ENCODE data around the gene TINAG.
"Not testable (repeated sequence)": the region's sequence is repeated elsewhere in the genome, so short reads cannot be mapped to it uniquely, and the experiment has no call there.

TINAG gene

GRCh38 chr6:54288474-54288873, 19.8 kb upstream of the TINAG start:
- H3K4me3 Mint-ChIP-seq = no peak overlapping the region
- no peak for ATAC-seq (replicated peaks)
- no peak overlapping the region for H3K27ac Mint-ChIP-seq
- H3K4me1 Mint-ChIP-seq (ENCODE audit: low read depth in 2 of 2) = no peaks in the 10 kb centered on the region
- H3K9me3 Mint-ChIP-seq = peaks cover 28 to 33% of the 10 kb centered on the region in 2 donors
- no peaks in the 10 kb centered on the region for H3K27me3 Mint-ChIP-seq
- no peak for DNase-seq
- no peaks in the 10 kb centered on the region for H3K36me3 Mint-ChIP-seq (ENCODE audit: insufficient read depth)

- DNase-seq = no peak
- no peak overlapping the region for H3K27ac Mint-ChIP-seq
- H3K4me1 Mint-ChIP-seq (ENCODE audit: low read depth in 2 of 2) = no peaks in the 10 kb centered on the region
- H3K27me3 Mint-ChIP-seq = no peaks in the 10 kb centered on the region
- H3K4me3 Mint-ChIP-seq = no peak overlapping the region
- H3K9me3 Mint-ChIP-seq = peaks cover 30 to 35% of the 10 kb centered on the region in 2 donors
- no peak for ATAC-seq (replicated peaks)
- no peaks in the 10 kb centered on the region for H3K36me3 Mint-ChIP-seq (ENCODE audit: insufficient read depth)
These were observed 18.8 kb upstream of the TINAG start for GRCh38 chr6:54289426-54289825.

GRCh38 chr6:54291146-54291545, 17.1 kb upstream of the TINAG start:
- no peaks in the 10 kb centered on the region for H3K36me3 Mint-ChIP-seq (ENCODE audit: insufficient read depth)
- H3K27me3 Mint-ChIP-seq = no peaks in the 10 kb centered on the region
- no peak overlapping the region for H3K4me3 Mint-ChIP-seq
- ATAC-seq (replicated peaks) = no peak
- no peak overlapping the region for H3K27ac Mint-ChIP-seq
- H3K9me3 Mint-ChIP-seq = peaks cover 29 to 32% of the 10 kb centered on the region in 2 donors
- DNase-seq = no peak
- no peaks in the 10 kb centered on the region for H3K4me1 Mint-ChIP-seq (ENCODE audit: low read depth in 2 of 2)

GRCh38 chr6:54291738-54292137, 16.5 kb upstream of the TINAG start:
- DNase-seq (no peak), ATAC-seq (replicated peaks) (no peak)
- H3K4me3 Mint-ChIP-seq = no peak overlapping the region
- H3K27ac Mint-ChIP-seq = no peak overlapping the region
- H3K36me3 Mint-ChIP-seq (ENCODE audit: insufficient read depth) = no peaks in the 10 kb centered on the region
- no peaks in the 10 kb centered on the region for H3K27me3 Mint-ChIP-seq
- H3K4me1 Mint-ChIP-seq (ENCODE audit: low read depth in 2 of 2) = no peaks in the 10 kb centered on the region
- H3K9me3 Mint-ChIP-seq = peaks cover 29 to 32% of the 10 kb centered on the region in 2 donors

GRCh38 chr6:54294965-54295532, 13.2 kb upstream of the TINAG start:
- ATAC-seq (replicated peaks) (no peak), DNase-seq (no peak)
- Mint-ChIP-seq H3K9me3 (peaks cover 11 to 13% of the 10 kb centered on the region in 2 donors), H3K27me3 (no peaks in the 10 kb centered on the region), H3K27ac (no peak overlapping the region), H3K4me1 (ENCODE audit: low read depth in 2 of 2) (no peaks in the 10 kb centered on the region), H3K36me3 (ENCODE audit: insufficient read depth) (no peaks in the 10 kb centered on the region), H3K4me3 (no peak overlapping the region)

- ATAC-seq (replicated peaks) = no peak
- no peak for DNase-seq
- Mint-ChIP-seq H3K9me3 (no peaks in the 10 kb centered on the region), H3K4me1 (ENCODE audit: low read depth in 2 of 2) (no peaks in the 10 kb centered on the region), H3K4me3 (no peak overlapping the region), H3K27me3 (no peaks in the 10 kb centered on the region), H3K27ac (no peak overlapping the region), H3K36me3 (ENCODE audit: insufficient read depth) (no peaks in the 10 kb centered on the region)
These were observed 8.5 kb upstream of the TINAG start for GRCh38 chr6:54299542-54300269.

- no peaks in the 10 kb centered on the region for H3K9me3 Mint-ChIP-seq
- H3K27ac Mint-ChIP-seq = no peak overlapping the region
- ATAC-seq (replicated peaks) (no peak), DNase-seq (no peak)
- H3K4me1 Mint-ChIP-seq (ENCODE audit: low read depth in 2 of 2) = no peaks in the 10 kb centered on the region
- no peak overlapping the region for H3K4me3 Mint-ChIP-seq
- H3K27me3 Mint-ChIP-seq = no peaks in the 10 kb centered on the region
- no peaks in the 10 kb centered on the region for H3K36me3 Mint-ChIP-seq (ENCODE audit: insufficient read depth)
These were observed 6.5 kb upstream of the TINAG start for GRCh38 chr6:54301770-54302169.

GRCh38 chr6:54307439-54307910, 766 bp upstream of the TINAG start:
- H3K27me3 Mint-ChIP-seq = no peaks in the 10 kb centered on the region
- no peak for ATAC-seq (replicated peaks)
- no peak for DNase-seq
- no peak overlapping the region for H3K4me3 Mint-ChIP-seq
- peaks cover 7 to 10% of the 10 kb centered on the region in 2 donors for H3K9me3 Mint-ChIP-seq
- no peak overlapping the region for H3K27ac Mint-ChIP-seq
- no peaks in the 10 kb centered on the region for H3K36me3 Mint-ChIP-seq (ENCODE audit: insufficient read depth)
- H3K4me1 Mint-ChIP-seq (ENCODE audit: low read depth in 2 of 2) = no peaks in the 10 kb centered on the region

- no peak overlapping the region for H3K27ac Mint-ChIP-seq
- H3K27me3 Mint-ChIP-seq = no peaks in the 10 kb centered on the region
- peaks cover 7 to 10% of the 10 kb centered on the region in 2 donors for H3K9me3 Mint-ChIP-seq
- H3K36me3 Mint-ChIP-seq (ENCODE audit: insufficient read depth) = no peaks in the 10 kb centered on the region
- DNase-seq = no peak
- ATAC-seq (replicated peaks) = no peak
- no peak overlapping the region for H3K4me3 Mint-ChIP-seq
- no peaks in the 10 kb centered on the region for H3K4me1 Mint-ChIP-seq (ENCODE audit: low read depth in 2 of 2)
These were observed 710 bp downstream of the TINAG start for GRCh38 chr6:54308986-54309315.

GRCh38 chr6:54310377-54311152, 2.3 kb downstream of the TINAG start:
- Mint-ChIP-seq H3K36me3 (ENCODE audit: insufficient read depth) (no peaks in the 10 kb centered on the region), H3K4me3 (no peak overlapping the region), H3K27ac (no peak overlapping the region), H3K27me3 (no peaks in the 10 kb centered on the region), H3K4me1 (ENCODE audit: low read depth in 2 of 2) (no peaks in the 10 kb centered on the region), H3K9me3 (peaks cover 7 to 10% of the 10 kb centered on the region in 2 donors)
- no peak for ATAC-seq (replicated peaks)
- DNase-seq = no peak

GRCh38 chr6:54315656-54316055, 7.4 kb downstream of the TINAG start:
- no peak overlapping the region for H3K27ac Mint-ChIP-seq
- no peak for ATAC-seq (replicated peaks)
- peaks cover 6 to 8% of the 10 kb centered on the region in 2 donors for H3K9me3 Mint-ChIP-seq
- no peaks in the 10 kb centered on the region for H3K36me3 Mint-ChIP-seq (ENCODE audit: insufficient read depth)
- no peaks in the 10 kb centered on the region for H3K4me1 Mint-ChIP-seq (ENCODE audit: low read depth in 2 of 2)
- H3K4me3 Mint-ChIP-seq = no peak overlapping the region
- H3K27me3 Mint-ChIP-seq = no peaks in the 10 kb centered on the region
- DNase-seq = no peak

GRCh38 chr6:54320871-54321270, 12.6 kb downstream of the TINAG start:
- no peak overlapping the region for H3K4me3 Mint-ChIP-seq
- H3K4me1 Mint-ChIP-seq (ENCODE audit: low read depth in 2 of 2) = no peaks in the 10 kb centered on the region
- ATAC-seq (replicated peaks) (no peak), DNase-seq (no peak)
- peaks cover 0 to 9% of the 10 kb centered on the region in 2 donors for H3K9me3 Mint-ChIP-seq
- H3K36me3 Mint-ChIP-seq (ENCODE audit: insufficient read depth) = no peaks in the 10 kb centered on the region
- no peaks in the 10 kb centered on the region for H3K27me3 Mint-ChIP-seq
- H3K27ac Mint-ChIP-seq = no peak overlapping the region

GRCh38 chr6:54327631-54328030, 19.4 kb downstream of the TINAG start:
- ATAC-seq (replicated peaks) (no peak), DNase-seq (no peak)
- Mint-ChIP-seq H3K9me3 (peaks cover 12 to 44% of the 10 kb centered on the region in 2 donors), H3K36me3 (ENCODE audit: insufficient read depth) (no peaks in the 10 kb centered on the region), H3K27ac (no peak overlapping the region), H3K4me1 (ENCODE audit: low read depth in 2 of 2) (no peaks in the 10 kb centered on the region), H3K27me3 (no peaks in the 10 kb centered on the region), H3K4me3 (no peak overlapping the region)

GRCh38 chr6:54331571-54331970, 23.3 kb downstream of the TINAG start:
- H3K27ac Mint-ChIP-seq; H3K4me3 Mint-ChIP-seq; ATAC-seq (replicated peaks); H3K36me3 Mint-ChIP-seq (ENCODE audit: insufficient read depth); H3K4me1 Mint-ChIP-seq (ENCODE audit: low read depth in 2 of 2); H3K27me3 Mint-ChIP-seq; DNase-seq: not testable (repeated sequence)
- peaks cover 7 to 44% of the 10 kb centered on the region in 2 donors for H3K9me3 Mint-ChIP-seq

Data from effector memory CD8-positive, alpha-beta T cell (primary cell).